OCI-LY3 (cell line): ENCODE data around the gene ITM2B.
"Not testable (repeated sequence)": the region's sequence is repeated elsewhere in the genome, so short reads cannot be mapped to it uniquely, and the experiment has no call there.

Experiments used
- H2AFZ ChIP-seq: fragments of 200-600, 300-600 bp; shearing (Covaris generic); 2 replicates; pipeline ENCODE4 v1.6.0; 2014; ENCODE audit warnings: antibody characterized with exemption, low read depth, low read length
- H3K27ac ChIP-seq: fragments of 200-600, 300-600 bp; sonication (generic); 2 replicates; pipeline ENCODE4 v1.5.1; 2014; ENCODE audit warnings: mild to moderate bottlenecking, low read length, moderate library complexity, mixed read lengths
- H3K27me3 ChIP-seq: fragments of 200-600, 300-600 bp; sonication (generic); 2 replicates; pipeline ENCODE4 v1.6.1; 2014; ENCODE audit warnings: low read depth, low read length, mixed read lengths
- H3K36me3 ChIP-seq: fragments of 200-600, 300-600 bp; sonication (generic); replicated peaks from 2 replicates; pipeline ENCODE3; 2014; ENCODE audit warnings: low read depth, low read length, mixed read lengths
- H3K4me1 ChIP-seq: fragments of 300-600, 200-600 bp; sonication (generic); 2 replicates; pipeline ENCODE4 v1.6.1; 2014; ENCODE audit warnings: low read length, mixed read lengths
- H3K4me2 ChIP-seq: fragments of 200-600, 300-600 bp; sonication (generic); 2 replicates; pipeline ENCODE4 v1.6.1; 2014; ENCODE audit warnings: low read length, mixed read lengths
- H3K4me3 ChIP-seq: fragments of 300-600, 200-600 bp; sonication (generic); 2 replicates; pipeline ENCODE4 v1.5.1; 2014; ENCODE audit warnings: antibody characterized with exemption, mild to moderate bottlenecking, low read length, moderate library complexity
- H3K79me2 ChIP-seq: fragments of 300-600, 200-600 bp; shearing (Covaris generic); 2 replicates; pipeline ENCODE4 v1.6.1; 2014; ENCODE audit warnings: mild to moderate bottlenecking, low read length, mixed read lengths
- H3K9ac ChIP-seq: fragments of 300-600, 200-600 bp; shearing (Covaris generic); 2 replicates; pipeline ENCODE4 v1.6.0; 2014; ENCODE audit warnings: mild to moderate bottlenecking, low read length, moderate library complexity
- H3K9me3 ChIP-seq: fragments of 200-600, 300-600 bp; shearing (Covaris generic); 2 replicates; pipeline ENCODE4 v1.6.1; 2014; ENCODE audit warnings: low read length, mixed read lengths; ENCODE audit not compliant: insufficient read depth
- H4K20me1 ChIP-seq: fragments of 200-600, 300-600 bp; sonication (generic); 2 replicates; pipeline ENCODE4 v1.6.1; 2016; ENCODE audit warnings: low read length, mixed read lengths; ENCODE audit not compliant: insufficient read depth
- EZH2phosphoT487 ChIP-seq: fragments of 200-600 bp; shearing (Covaris generic); IDR thresholded peaks from 2 replicates; pipeline ENCODE4 v1.6.1; 2018; ENCODE audit warnings: antibody characterized with exemption, mixed run types, low read depth
- TF ChIP-seq, protein P1 (sequence below): fragments of 200-600, 300-600 bp; sonication (generic); IDR thresholded peaks from 2 replicates; pipeline ENCODE4 v1.5.1; 2014; ENCODE audit warnings: antibody characterized with exemption, low read length, low read depth

The ITM2B gene

DNA sequence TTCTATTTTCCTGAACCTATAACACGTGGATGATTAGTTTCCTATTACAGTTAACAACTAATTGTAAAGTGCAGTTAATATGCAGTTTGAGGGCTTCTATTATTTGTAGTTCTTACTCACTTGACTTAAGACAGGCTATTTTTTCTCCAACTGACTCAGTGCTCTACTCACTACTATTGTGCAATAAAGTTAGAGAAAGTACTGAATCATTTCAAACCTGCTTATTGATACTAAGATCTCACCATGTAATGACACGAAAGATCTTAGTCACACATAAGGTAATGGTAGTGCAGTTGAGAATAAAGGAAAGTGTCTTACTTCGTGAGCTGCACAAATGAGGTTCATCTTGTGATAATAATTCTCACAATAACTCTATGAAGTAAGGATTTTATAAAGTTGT is 22.8 kb upstream of the ITM2B start:
- Histone ChIP-seq H3K36me3 (no peaks in the 10 kb centered on the region), H3K4me3 (peak overlapping the region; percentile 19), H3K4me1 (peaks cover 20% of the 10 kb centered on the region), H3K27ac (no peak overlapping the region), H3K9ac (no peak overlapping the region), H3K4me2 (peak overlapping the region; percentile 62), H3K79me2 (no peaks in the 10 kb centered on the region), H4K20me1 (no peaks in the 10 kb centered on the region), H2AFZ (no peak overlapping the region), H3K27me3 (peaks cover 32% of the 10 kb centered on the region), H3K9me3 (no peaks in the 10 kb centered on the region)
- TF ChIP-seq, protein P1, sequence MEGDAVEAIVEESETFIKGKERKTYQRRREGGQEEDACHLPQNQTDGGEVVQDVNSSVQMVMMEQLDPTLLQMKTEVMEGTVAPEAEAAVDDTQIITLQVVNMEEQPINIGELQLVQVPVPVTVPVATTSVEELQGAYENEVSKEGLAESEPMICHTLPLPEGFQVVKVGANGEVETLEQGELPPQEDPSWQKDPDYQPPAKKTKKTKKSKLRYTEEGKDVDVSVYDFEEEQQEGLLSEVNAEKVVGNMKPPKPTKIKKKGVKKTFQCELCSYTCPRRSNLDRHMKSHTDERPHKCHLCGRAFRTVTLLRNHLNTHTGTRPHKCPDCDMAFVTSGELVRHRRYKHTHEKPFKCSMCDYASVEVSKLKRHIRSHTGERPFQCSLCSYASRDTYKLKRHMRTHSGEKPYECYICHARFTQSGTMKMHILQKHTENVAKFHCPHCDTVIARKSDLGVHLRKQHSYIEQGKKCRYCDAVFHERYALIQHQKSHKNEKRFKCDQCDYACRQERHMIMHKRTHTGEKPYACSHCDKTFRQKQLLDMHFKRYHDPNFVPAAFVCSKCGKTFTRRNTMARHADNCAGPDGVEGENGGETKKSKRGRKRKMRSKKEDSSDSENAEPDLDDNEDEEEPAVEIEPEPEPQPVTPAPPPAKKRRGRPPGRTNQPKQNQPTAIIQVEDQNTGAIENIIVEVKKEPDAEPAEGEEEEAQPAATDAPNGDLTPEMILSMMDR, result no peak
- peak; percentile 89 for TF ChIP-seq EZH2phosphoT487

GRCh38 chr13:48214519-48215121 is 18.4 kb upstream of the ITM2B start:
- peaks cover 3% of the 10 kb centered on the region for H3K36me3 ChIP-seq
- TF ChIP-seq EZH2phosphoT487, result no peak
- TF ChIP-seq, protein P1, result no peak
- H3K79me2 ChIP-seq, result no peaks in the 10 kb centered on the region
- no peak overlapping the region for H3K27ac ChIP-seq
- peaks cover 10% of the 10 kb centered on the region for H3K9me3 ChIP-seq
- no peak overlapping the region for H2AFZ ChIP-seq
- H4K20me1 ChIP-seq, result no peaks in the 10 kb centered on the region
- no peak overlapping the region for H3K9ac ChIP-seq
- peaks cover 44% of the 10 kb centered on the region for H3K27me3 ChIP-seq
- peaks cover 12% of the 10 kb centered on the region for H3K4me1 ChIP-seq
- H3K4me2 ChIP-seq, result no peak overlapping the region
- no peak overlapping the region for H3K4me3 ChIP-seq

GRCh38 chr13:48215511-48216203 is 17.3 kb upstream of the ITM2B start:
- H2AFZ ChIP-seq, H3K4me2 ChIP-seq, H3K36me3 ChIP-seq, H3K4me3 ChIP-seq, H3K79me2 ChIP-seq, H3K9ac ChIP-seq, H3K27ac ChIP-seq, H4K20me1 ChIP-seq: not testable (repeated sequence)
- peaks cover 10% of the 10 kb centered on the region for H3K9me3 ChIP-seq
- peaks cover 12% of the 10 kb centered on the region for H3K4me1 ChIP-seq
- peaks cover 53% of the 10 kb centered on the region for H3K27me3 ChIP-seq

GRCh38 chr13:48216204-48216711 is 16.7 kb upstream of the ITM2B start:
- no peaks in the 10 kb centered on the region for H4K20me1 ChIP-seq

More at GRCh38 chr13:48216204-48216711, 16.7 kb upstream of the ITM2B start:
- no peak for TF ChIP-seq EZH2phosphoT487
- TF ChIP-seq, protein P1, result no peak
- Histone ChIP-seq H2AFZ (no peak overlapping the region), H3K4me3 (no peak overlapping the region), H3K36me3 (peaks cover 3% of the 10 kb centered on the region), H3K79me2 (no peaks in the 10 kb centered on the region), H3K9ac (no peak overlapping the region), H3K4me1 (peaks cover 17% of the 10 kb centered on the region), H3K4me2 (no peak overlapping the region), H3K27me3 (peaks cover 53% of the 10 kb centered on the region), H3K9me3 (peaks cover 10% of the 10 kb centered on the region), H3K27ac (no peak overlapping the region)
